ENCODE measurements around the gene CDCA8. TPM values are rescaled to one million over a fixed set of nuclear protein-coding genes. Genes with fewer than 3 reads are reported as not detected.

CDCA8 gene
- total and polyA plus RNA-seq, 2 donors (not counting 3 experiments of a cell fraction or from before 2014, with no cell fraction given) = 38.5 to 45.7 TPM

GRCh38 chr1:37701051-37701450 is 8.7 kb downstream of the CDCA8 start:
- intact Hi-C loops (cut with micrococcal nuclease) (no loop called here), dilution Hi-C loops (cut with MboI; ENCODE audit: extremely low pct_ligation_motif_present, low sequenced_read_pairs) (no loop called here)
- Histone ChIP-seq H3K27ac (ENCODE audit: insufficient read depth, low read depth, low read length) (no peak overlapping the region), H3K4me2 (ENCODE audit: insufficient read depth, low read length) (no peak overlapping the region), H3K36me3 (ENCODE audit: control insufficient read depth in 2 of 2, extremely low read depth in 1 of 2, insufficient read depth in 2 of 2, low read length in 2 of 2) (peaks cover 10 to 39% of the 10 kb centered on the region in 2 experiments), H3K4me1 (ENCODE audit: control insufficient read depth, extremely low read depth, insufficient read depth, low read length) (no peaks in the 10 kb centered on the region), H2AFZ (ENCODE audit: low read depth, low read length) (no peak overlapping the region), H3K27me3 (ENCODE audit: control insufficient read depth in 2 of 2, insufficient read depth in 2 of 2, low read length in 2 of 2) (no peaks in the 10 kb centered on the region), H3K9me3 (replicated peaks; ENCODE audit: control insufficient read depth, insufficient read depth, low read length) (no peaks in the 10 kb centered on the region), H3K79me2 (ENCODE audit: control insufficient read depth, insufficient read depth, low read length) (peaks cover 18% of the 10 kb centered on the region), H3K9me1 (replicated peaks; ENCODE audit: control insufficient read depth, extremely low read depth, insufficient read depth, low read length) (no peaks in the 10 kb centered on the region), H4K20me1 (replicated peaks; ENCODE audit: control insufficient read depth, extremely low read depth, insufficient read depth, low read length) (no peaks in the 10 kb centered on the region), H3K4me3 (replicated peaks in 1 of 3; ENCODE audit: insufficient read depth in 1 of 3, low read depth in 1 of 3, low read length in 3 of 3) (no peak overlapping the region), H3K9ac (replicated peaks; ENCODE audit: extremely low read depth, insufficient read depth, low read length) (no peak overlapping the region)
- DNase-seq (ENCODE audit: low read depth, low spot score) (no peak), FAIRE-seq (no peak)
- TF ChIP-seq EZH2 (IDR thresholded peaks at IDR 0.05; ENCODE audit: borderline replicate concordance, low read depth, low read length, severe bottlenecking) = no peak
- TF ChIP-seq JUN (IDR thresholded peaks at IDR 0.05; ENCODE audit: borderline replicate concordance, insufficient read depth, insufficient read length, low read depth) = no peak
- TF ChIP-seq POLR2A (IDR thresholded peaks at IDR 0.05; ENCODE audit: low read depth, low read length) = no peak
- no peak for TF ChIP-seq MYC (IDR thresholded peaks at IDR 0.05; ENCODE audit: low read depth, low read length)
- TF ChIP-seq GATA2 (IDR thresholded peaks at IDR 0.05; ENCODE audit: insufficient read depth, insufficient read length, low read depth, low read length) = no peak
- TF ChIP-seq, protein P1, sequence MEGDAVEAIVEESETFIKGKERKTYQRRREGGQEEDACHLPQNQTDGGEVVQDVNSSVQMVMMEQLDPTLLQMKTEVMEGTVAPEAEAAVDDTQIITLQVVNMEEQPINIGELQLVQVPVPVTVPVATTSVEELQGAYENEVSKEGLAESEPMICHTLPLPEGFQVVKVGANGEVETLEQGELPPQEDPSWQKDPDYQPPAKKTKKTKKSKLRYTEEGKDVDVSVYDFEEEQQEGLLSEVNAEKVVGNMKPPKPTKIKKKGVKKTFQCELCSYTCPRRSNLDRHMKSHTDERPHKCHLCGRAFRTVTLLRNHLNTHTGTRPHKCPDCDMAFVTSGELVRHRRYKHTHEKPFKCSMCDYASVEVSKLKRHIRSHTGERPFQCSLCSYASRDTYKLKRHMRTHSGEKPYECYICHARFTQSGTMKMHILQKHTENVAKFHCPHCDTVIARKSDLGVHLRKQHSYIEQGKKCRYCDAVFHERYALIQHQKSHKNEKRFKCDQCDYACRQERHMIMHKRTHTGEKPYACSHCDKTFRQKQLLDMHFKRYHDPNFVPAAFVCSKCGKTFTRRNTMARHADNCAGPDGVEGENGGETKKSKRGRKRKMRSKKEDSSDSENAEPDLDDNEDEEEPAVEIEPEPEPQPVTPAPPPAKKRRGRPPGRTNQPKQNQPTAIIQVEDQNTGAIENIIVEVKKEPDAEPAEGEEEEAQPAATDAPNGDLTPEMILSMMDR (IDR thresholded peaks at IDR 0.05; ENCODE audit: extremely low read depth in 1 of 2, insufficient read depth in 1 of 2, low read depth in 1 of 2, low read length in 2 of 2) = no peak
- TF ChIP-seq FOS (IDR thresholded peaks at IDR 0.05; ENCODE audit: borderline replicate concordance, insufficient read depth, low read length) = no peak
- TF ChIP-seq MAX (IDR thresholded peaks at IDR 0.05; ENCODE audit: insufficient read depth, insufficient read length) = no peak
- no peak for TF ChIP-seq POLR2AphosphoS5 (IDR thresholded peaks at IDR 0.05; ENCODE audit: insufficient read depth, low read depth, low read length)
- POLR2A ChIA-PET = no interaction called here
- BruUV-seq (replicated peaks) = no TSS peak
- CTCF ChIA-PET = no interaction called here

Measured in endothelial cell of umbilical vein (primary cell).